A549 (cell line): ENCODE measurements around the gene EXTL1.

Source experiments
- BHLHE40 ChIP-seq: IDR thresholded peaks from 2 replicates; pipeline ENCODE4 v1.6.1; 2012; ENCODE audit warnings: low read depth, low read length, inconsistent platforms
- CHD2 ChIP-seq: fragments of 150-350 bp; IDR thresholded peaks from 2 replicates; pipeline ENCODE4 v1.6.1; 2014; ENCODE audit warnings: low read length; ENCODE audit not compliant: partially characterized antibody
- EHMT2 ChIP-seq: fragments of 200-600 bp; sonication (generic); IDR thresholded peaks from 2 replicates; pipeline ENCODE4 v1.6.1; 2016; ENCODE audit warnings: antibody characterized with exemption, low read depth, mild to moderate bottlenecking, moderate library complexity
- EP300 ChIP-seq, 2 experiments: fragments of >200 bp; sonication (Bioruptor Twin); formaldehyde crosslinking; IDR thresholded peaks; 2 replicates in 1 of 2; 3 replicates in 1 of 2; pipeline ENCODE4 v1.6.1; 2016 to 2017
- MAFK ChIP-seq: fragments of 450-650 bp; IDR thresholded peaks from 2 replicates; pipeline ENCODE4 v1.6.1; 2014; ENCODE audit not compliant: partially characterized antibody
- NFE2L2 ChIP-seq: fragments of 150-350 bp; conservative IDR thresholded peaks from 2 replicates; pipeline ENCODE4 v1.6.1; 2014; ENCODE audit warnings: low read length
- NR3C1 ChIP-seq: fragments of >200 bp; sonication (Bioruptor Twin); formaldehyde crosslinking; IDR thresholded peaks from 3 replicates; pipeline ENCODE4 v1.6.1; 2017
- POLR2AphosphoS2 ChIP-seq: conservative IDR thresholded peaks from 2 replicates; pipeline ENCODE4 v1.6.1; 2012; ENCODE audit warnings: low read length, improper control_type of control experiment, inconsistent platforms
- TP53 ChIP-seq: fragments of 250-450 bp; sonication (Bioruptor Pico); IDR thresholded peaks from 2 replicates; pipeline ENCODE4 v1.5.0; 2021; ENCODE audit warnings: mild to moderate bottlenecking, moderate library complexity
- USF2 ChIP-seq: fragments of 450-650 bp; IDR thresholded peaks from 2 replicates; pipeline ENCODE4 v1.6.1; 2014; ENCODE audit warnings: antibody characterized with exemption
- ZFP36 ChIP-seq: fragments of 450-650 bp; IDR thresholded peaks from 2 replicates; pipeline ENCODE4 v1.6.1; 2014; ENCODE audit warnings: borderline replicate concordance; ENCODE audit not compliant: partially characterized antibody
- TF ChIP-seq, protein P1 (sequence below): fragments of >200 bp; sonication (Bioruptor Twin); formaldehyde crosslinking; IDR thresholded peaks from 3 replicates; pipeline ENCODE4 v1.5.1; 2016
- TF ChIP-seq, protein P2 (sequence below): fragments of 250-450 bp; sonication (Bioruptor Pico); IDR thresholded peaks from 2 replicates; pipeline ENCODE4 v1.5.0; 2020; ENCODE audit warnings: low read depth, mild to moderate bottlenecking, moderate library complexity
- TF ChIP-seq, protein P3 (sequence below): fragments of 200-600 bp; sonication (generic); IDR thresholded peaks from 2 replicates; pipeline ENCODE4 v1.6.1; 2016; ENCODE audit warnings: antibody characterized with exemption, mild to moderate bottlenecking, moderate library complexity

DNA sequence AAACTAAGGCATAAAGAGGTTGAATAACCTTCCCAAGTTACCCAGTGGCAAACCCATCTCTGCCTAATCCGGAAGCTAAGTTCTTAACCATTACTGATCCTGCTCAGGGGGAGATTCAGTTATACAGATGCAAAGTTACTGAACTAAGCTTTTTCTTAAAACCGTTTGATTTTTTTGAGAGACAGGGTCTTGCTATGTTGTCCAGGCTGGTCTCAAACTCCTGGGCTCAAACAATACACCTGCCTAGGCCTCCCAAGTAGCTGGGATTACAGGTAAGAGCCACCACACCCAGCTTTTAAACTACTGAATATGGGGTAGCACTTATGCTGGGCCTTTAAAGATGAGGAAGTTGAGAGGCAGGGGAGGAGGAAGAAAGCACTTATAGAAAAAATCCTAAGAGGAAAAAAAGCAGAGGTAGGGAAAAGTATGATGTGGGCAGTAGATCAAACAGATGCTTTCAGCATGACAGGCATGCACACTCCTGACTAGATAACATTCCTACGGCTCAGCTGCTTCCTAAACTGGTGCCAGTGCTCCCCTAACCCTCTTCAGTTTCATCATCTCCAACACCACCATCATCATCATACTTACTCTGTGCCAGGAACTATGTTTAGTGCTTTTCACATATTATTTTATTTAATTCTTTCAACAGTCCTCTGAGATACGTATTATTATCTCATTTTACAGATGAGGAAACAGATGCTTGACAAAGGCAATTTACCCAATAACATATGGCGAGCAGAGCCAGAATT lies 29.5 kb upstream of the EXTL1 start:
- no peak for TF ChIP-seq EP300 (IDR thresholded peaks at IDR 0.05)
- TF ChIP-seq, protein P1, sequence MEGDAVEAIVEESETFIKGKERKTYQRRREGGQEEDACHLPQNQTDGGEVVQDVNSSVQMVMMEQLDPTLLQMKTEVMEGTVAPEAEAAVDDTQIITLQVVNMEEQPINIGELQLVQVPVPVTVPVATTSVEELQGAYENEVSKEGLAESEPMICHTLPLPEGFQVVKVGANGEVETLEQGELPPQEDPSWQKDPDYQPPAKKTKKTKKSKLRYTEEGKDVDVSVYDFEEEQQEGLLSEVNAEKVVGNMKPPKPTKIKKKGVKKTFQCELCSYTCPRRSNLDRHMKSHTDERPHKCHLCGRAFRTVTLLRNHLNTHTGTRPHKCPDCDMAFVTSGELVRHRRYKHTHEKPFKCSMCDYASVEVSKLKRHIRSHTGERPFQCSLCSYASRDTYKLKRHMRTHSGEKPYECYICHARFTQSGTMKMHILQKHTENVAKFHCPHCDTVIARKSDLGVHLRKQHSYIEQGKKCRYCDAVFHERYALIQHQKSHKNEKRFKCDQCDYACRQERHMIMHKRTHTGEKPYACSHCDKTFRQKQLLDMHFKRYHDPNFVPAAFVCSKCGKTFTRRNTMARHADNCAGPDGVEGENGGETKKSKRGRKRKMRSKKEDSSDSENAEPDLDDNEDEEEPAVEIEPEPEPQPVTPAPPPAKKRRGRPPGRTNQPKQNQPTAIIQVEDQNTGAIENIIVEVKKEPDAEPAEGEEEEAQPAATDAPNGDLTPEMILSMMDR, result no peak
- no peak for TF ChIP-seq MAFK
- TF ChIP-seq EHMT2, result no peak
- no peak for TF ChIP-seq POLR2AphosphoS2
- TF ChIP-seq TP53 (CRISPR knock-in tag), result no peak
- TF ChIP-seq, protein P2, sequence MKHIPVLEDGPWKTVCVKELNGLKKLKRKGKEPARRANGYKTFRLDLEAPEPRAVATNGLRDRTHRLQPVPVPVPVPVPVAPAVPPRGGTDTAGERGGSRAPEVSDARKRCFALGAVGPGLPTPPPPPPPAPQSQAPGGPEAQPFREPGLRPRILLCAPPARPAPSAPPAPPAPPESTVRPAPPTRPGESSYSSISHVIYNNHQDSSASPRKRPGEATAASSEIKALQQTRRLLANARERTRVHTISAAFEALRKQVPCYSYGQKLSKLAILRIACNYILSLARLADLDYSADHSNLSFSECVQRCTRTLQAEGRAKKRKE (CRISPR knock-in tag), result no peak
- no peak for TF ChIP-seq NFE2L2
- TF ChIP-seq NR3C1, result no peak
- no peak for TF ChIP-seq BHLHE40
- no peak for TF ChIP-seq CHD2
- TF ChIP-seq USF2, result no peak
- TF ChIP-seq ZFP36, result no peak
- TF ChIP-seq, protein P3, sequence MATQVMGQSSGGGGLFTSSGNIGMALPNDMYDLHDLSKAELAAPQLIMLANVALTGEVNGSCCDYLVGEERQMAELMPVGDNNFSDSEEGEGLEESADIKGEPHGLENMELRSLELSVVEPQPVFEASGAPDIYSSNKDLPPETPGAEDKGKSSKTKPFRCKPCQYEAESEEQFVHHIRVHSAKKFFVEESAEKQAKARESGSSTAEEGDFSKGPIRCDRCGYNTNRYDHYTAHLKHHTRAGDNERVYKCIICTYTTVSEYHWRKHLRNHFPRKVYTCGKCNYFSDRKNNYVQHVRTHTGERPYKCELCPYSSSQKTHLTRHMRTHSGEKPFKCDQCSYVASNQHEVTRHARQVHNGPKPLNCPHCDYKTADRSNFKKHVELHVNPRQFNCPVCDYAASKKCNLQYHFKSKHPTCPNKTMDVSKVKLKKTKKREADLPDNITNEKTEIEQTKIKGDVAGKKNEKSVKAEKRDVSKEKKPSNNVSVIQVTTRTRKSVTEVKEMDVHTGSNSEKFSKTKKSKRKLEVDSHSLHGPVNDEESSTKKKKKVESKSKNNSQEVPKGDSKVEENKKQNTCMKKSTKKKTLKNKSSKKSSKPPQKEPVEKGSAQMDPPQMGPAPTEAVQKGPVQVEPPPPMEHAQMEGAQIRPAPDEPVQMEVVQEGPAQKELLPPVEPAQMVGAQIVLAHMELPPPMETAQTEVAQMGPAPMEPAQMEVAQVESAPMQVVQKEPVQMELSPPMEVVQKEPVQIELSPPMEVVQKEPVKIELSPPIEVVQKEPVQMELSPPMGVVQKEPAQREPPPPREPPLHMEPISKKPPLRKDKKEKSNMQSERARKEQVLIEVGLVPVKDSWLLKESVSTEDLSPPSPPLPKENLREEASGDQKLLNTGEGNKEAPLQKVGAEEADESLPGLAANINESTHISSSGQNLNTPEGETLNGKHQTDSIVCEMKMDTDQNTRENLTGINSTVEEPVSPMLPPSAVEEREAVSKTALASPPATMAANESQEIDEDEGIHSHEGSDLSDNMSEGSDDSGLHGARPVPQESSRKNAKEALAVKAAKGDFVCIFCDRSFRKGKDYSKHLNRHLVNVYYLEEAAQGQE, result no peak
